ENCODE measurements around the gene ACTN2. TPM values are rescaled to one million over a fixed set of nuclear protein-coding genes. Genes with fewer than 3 reads are reported as not detected.
A peak's percentile ranks its signal among the peaks of the same experiment; 100 is the strongest.

ACTN2 gene
- polyA plus RNA-seq, 3 donors = 0.07 TPM; not detected in 2

DNA sequence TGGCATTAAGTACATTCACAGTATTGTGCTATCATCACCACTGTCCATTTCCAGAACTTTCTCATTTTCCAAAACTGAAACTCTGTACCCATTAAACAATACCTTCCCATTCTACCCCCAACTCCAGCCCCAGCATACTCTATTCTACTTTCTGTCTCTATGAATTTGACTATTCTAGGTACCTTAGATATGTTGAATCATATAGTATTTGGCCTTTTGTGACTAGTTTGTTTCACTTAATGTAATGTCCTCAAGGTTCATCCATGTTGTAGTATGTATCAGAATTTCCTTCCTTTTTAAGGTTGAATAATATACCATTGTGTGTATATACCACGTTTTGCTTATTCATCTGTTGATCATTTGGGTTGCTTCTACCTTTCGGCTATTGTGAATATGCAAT, 120.3 kb downstream of the ACTN2 start:
- Histone ChIP-seq H3K4me2 (replicated peaks; ENCODE audit: extremely low read depth, low read length, poor library complexity, severe bottlenecking) (no peak overlapping the region), H3K79me2 (ENCODE audit: insufficient read depth, low read length) (peaks cover 1% of the 10 kb centered on the region), H3K4me1 (ENCODE audit: control insufficient read depth in 1 of 2, insufficient read depth in 2 of 2, low read length in 2 of 2) (no peaks in the 10 kb centered on the region), H4K20me1 (ENCODE audit: insufficient read depth, low read length) (no peaks in the 10 kb centered on the region), H3K27me3 (ENCODE audit: control insufficient read depth in 2 of 2, insufficient read depth in 2 of 2, low read length in 2 of 2) (no peaks in the 10 kb centered on the region), H3K27ac (ENCODE audit: low read depth in 1 of 2, low read length in 2 of 2) (no peak overlapping the region), H3K9ac (ENCODE audit: insufficient read depth, low read length, poor library complexity, severe bottlenecking) (no peak overlapping the region), H3K9me3 (replicated peaks in 1 of 2; ENCODE audit: control insufficient read depth in 1 of 2, insufficient read depth in 1 of 2, low read length in 2 of 2) (no peaks in the 10 kb centered on the region), H3K4me3 (replicated peaks in 1 of 3; ENCODE audit: low read depth in 2 of 3, low read length in 3 of 3) (no peak overlapping the region), H3K36me3 (replicated peaks in 1 of 2; ENCODE audit: control insufficient read depth in 1 of 2, insufficient read depth in 2 of 2, low read length in 2 of 2) (peaks cover 41 to 74% of the 10 kb centered on the region in 2 donors), H2AFZ (ENCODE audit: insufficient read depth, low read depth, low read length, poor library complexity, severe bottlenecking) (no peak overlapping the region)
- H3K36me3 Mint-ChIP-seq = peaks cover 54 to 63% of the 10 kb centered on the region in 2 donors
- H3K27ac Mint-ChIP-seq = peak overlapping the region in 1 of 7 donors; percentile 4
- no peak overlapping the region for H3K4me3 Mint-ChIP-seq
- no peak for DNase-seq
- intact Hi-C loops (cut with micrococcal nuclease) = no loop called here
- no peaks in the 10 kb centered on the region for H3K27me3 Mint-ChIP-seq (ENCODE audit: low read depth in 3 of 3)
- peaks cover 4% of the 10 kb centered on the region for H3K4me1 Mint-ChIP-seq
- no peaks in the 10 kb centered on the region for H3K9me3 Mint-ChIP-seq
- WGBS (ENCODE audit: insufficient coverage) = no CpG with 5 or more reads among the region's 2 CpGs
- TF ChIP-seq CTCF (IDR thresholded peaks at IDR 0.05) = no peak

DNA sequence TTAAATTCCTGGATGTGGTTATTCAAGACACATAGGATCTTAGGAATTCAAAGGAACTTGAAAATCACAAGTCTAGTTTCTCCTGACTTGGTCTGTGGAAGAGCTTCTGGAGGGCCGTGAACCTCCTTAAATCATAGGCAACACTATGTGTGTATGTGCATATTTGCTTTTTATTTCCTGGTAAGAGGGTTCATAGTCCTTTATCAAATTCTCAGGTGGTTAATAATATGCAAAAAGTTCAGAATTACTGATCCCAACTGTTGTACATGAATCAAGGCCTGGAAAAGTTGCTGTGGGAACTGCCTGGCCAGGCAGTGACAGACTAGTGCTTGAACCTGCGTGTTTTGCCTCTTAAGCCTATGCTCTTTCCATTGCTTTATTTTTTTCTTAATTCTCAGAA, 121.7 kb downstream of the ACTN2 start:
- H3K27me3 Mint-ChIP-seq (ENCODE audit: low read depth in 3 of 3) = no peaks in the 10 kb centered on the region
- no peaks in the 10 kb centered on the region for H3K27me3 ChIP-seq (ENCODE audit: control insufficient read depth in 2 of 2, insufficient read depth in 2 of 2, low read length in 2 of 2)
- no peaks in the 10 kb centered on the region for H4K20me1 ChIP-seq (ENCODE audit: insufficient read depth, low read length)
- DNase-seq = no peak
- no peaks in the 10 kb centered on the region for H3K9me3 ChIP-seq (replicated peaks in 1 of 2; ENCODE audit: control insufficient read depth in 1 of 2, insufficient read depth in 1 of 2, low read length in 2 of 2)
- H3K4me2 ChIP-seq (replicated peaks; ENCODE audit: extremely low read depth, low read length, poor library complexity, severe bottlenecking) = no peak overlapping the region
- H3K36me3 Mint-ChIP-seq = peaks cover 61 to 73% of the 10 kb centered on the region in 2 donors
- intact Hi-C loops (cut with micrococcal nuclease) = no loop called here
- no peaks in the 10 kb centered on the region for H3K79me2 ChIP-seq (ENCODE audit: insufficient read depth, low read length)
- TF ChIP-seq CTCF (IDR thresholded peaks at IDR 0.05) = no peak
- 100% methylated on average over 1 of the region's 2 CpGs for WGBS (ENCODE audit: insufficient coverage)
- no peaks in the 10 kb centered on the region for H3K9me3 Mint-ChIP-seq
- no peak overlapping the region for H3K27ac ChIP-seq (ENCODE audit: low read depth in 1 of 2, low read length in 2 of 2)
- H3K4me1 Mint-ChIP-seq = no peaks in the 10 kb centered on the region
- H3K9ac ChIP-seq (ENCODE audit: insufficient read depth, low read length, poor library complexity, severe bottlenecking) = no peak overlapping the region
- no peak overlapping the region for H3K27ac Mint-ChIP-seq
- no peak overlapping the region for H2AFZ ChIP-seq (ENCODE audit: insufficient read depth, low read depth, low read length, poor library complexity, severe bottlenecking)
- no peak overlapping the region for H3K4me3 Mint-ChIP-seq
- no peak overlapping the region for H3K4me3 ChIP-seq (replicated peaks in 1 of 3; ENCODE audit: low read depth in 2 of 3, low read length in 3 of 3)
- H3K4me1 ChIP-seq (ENCODE audit: control insufficient read depth in 1 of 2, insufficient read depth in 2 of 2, low read length in 2 of 2) = no peaks in the 10 kb centered on the region
- H3K36me3 ChIP-seq (replicated peaks in 1 of 2; ENCODE audit: control insufficient read depth in 1 of 2, insufficient read depth in 2 of 2, low read length in 2 of 2) = peaks cover 51 to 87% of the 10 kb centered on the region in 2 donors

Data from CD14-positive monocyte (primary cell).